ENCODE measurements around the gene SH3PXD2B.

GRCh38 chr5:172370648-172371545 is 83.4 kb downstream of the SH3PXD2B start:
- TF ChIP-seq CTCF (IDR thresholded peaks at IDR 0.05) (peak; percentile 29 to 50 (median 34)), POLR2A (IDR thresholded peaks at IDR 0.05) (no peak)

All from right lobe of liver (tissue), 4 donors.